ENCODE data around the gene CTNND2. TPM values are rescaled to one million over a fixed set of nuclear protein-coding genes. Genes with fewer than 3 reads are reported as not detected.

CTNND2 gene
- total RNA-seq, 2 experiments from 2014 or later = not detected

DNA sequence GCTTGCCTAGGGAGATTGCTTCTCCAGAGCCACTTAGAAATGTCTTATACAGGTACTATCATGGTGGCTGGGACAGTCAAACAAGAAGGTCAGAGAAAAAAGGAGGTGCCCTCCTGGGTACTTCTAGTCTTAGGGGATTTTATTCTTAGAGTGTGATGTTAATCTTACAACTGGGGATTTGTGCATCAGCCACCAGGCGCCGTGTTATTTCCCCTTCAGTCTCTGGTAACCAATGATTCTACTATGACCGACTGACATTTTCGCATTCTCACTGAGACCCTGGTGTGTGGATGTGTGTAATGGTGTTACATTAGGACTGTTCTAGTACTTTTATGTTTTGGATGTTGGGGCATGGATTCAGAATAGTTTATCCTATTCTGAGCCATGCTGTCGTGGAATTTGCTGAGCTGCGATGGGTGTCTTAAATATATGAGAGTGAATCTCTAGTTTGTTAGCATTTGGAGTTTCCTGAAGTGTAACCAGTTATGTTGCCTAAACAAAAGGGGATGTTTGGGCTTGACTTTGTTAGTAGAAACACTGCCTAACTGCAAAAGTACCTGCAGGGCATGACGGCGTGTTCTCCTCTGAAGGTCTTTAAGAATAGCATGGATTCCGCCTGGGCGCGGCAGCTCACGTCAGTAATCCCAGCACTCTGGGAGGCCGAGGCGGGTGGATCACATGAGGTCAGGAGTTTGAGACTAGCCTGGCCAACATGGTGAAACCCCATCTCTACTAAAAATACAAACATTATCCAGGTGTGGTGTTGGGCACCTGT is 968.0 kb downstream of the CTNND2 start:
- Mint-ChIP-seq H3K27me3 (no peaks in the 10 kb centered on the region), H3K9me3 (no peaks in the 10 kb centered on the region), H3K27ac (no peak overlapping the region), H3K4me1 (no peaks in the 10 kb centered on the region), H3K4me3 (no peak overlapping the region), H3K36me3 (ENCODE audit: low read depth) (no peaks in the 10 kb centered on the region)
- ChIA-PET CTCF (no interaction called here), POLR2A (no interaction called here)
- no peak for DNase-seq

DNA sequence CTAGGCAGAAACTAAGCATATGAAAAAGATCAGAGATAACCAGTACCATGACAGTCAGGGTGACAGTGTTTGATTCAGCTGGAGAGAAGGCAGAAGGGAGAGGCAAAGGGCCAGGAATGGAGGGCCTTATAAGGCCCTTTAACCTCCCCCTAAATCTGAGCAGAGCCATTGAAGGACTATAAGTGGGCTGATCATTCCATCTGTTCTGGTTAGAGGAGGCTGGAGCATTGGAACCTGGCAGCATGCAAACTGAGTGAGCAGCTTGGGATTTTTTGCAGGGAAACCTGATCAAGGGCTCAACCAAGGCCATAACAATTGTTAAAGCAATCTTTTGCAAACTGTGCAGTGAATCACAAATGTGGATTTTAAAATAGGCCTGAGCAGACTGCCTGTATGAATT is 968.7 kb downstream of the CTNND2 start:
- CTCF ChIA-PET = no interaction called here
- Mint-ChIP-seq H3K4me1 (no peaks in the 10 kb centered on the region), H3K4me3 (no peak overlapping the region), H3K27me3 (no peaks in the 10 kb centered on the region), H3K36me3 (ENCODE audit: low read depth) (no peaks in the 10 kb centered on the region), H3K9me3 (no peaks in the 10 kb centered on the region), H3K27ac (no peak overlapping the region)
- POLR2A ChIA-PET = no interaction called here
- no peak for DNase-seq

DNA sequence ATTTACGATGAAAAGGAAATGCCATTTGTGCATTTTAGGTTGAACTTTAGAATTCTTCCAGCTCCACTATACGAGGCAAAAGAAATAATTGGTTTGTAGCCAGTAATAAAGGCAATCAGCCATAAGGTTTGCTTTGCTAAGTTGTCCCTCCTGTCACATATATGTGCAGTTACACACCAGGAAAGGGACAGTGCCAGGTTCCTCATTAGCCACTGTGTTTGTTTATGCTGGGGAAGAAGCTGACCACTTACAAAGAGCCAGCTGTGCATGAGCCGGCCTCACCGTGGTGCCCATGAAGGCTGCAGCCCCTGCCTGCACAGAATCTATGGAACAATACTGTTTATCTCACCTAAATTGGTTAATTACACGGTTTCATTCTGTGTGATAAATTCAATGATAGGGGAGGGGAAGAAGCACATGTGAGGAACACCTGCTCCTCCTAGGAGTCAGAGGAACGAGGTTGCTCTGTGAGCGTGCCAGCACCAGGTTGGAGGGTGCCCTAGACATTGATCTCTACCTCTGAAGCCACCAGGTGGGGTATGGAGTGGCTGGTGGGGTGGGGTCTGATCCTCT is 969.4 kb downstream of the CTNND2 start:
- H3K4me1 Mint-ChIP-seq = no peaks in the 10 kb centered on the region
- no peak overlapping the region for H3K4me3 Mint-ChIP-seq
- H3K27me3 Mint-ChIP-seq = no peaks in the 10 kb centered on the region
- CTCF ChIA-PET = no interaction called here
- H3K9me3 Mint-ChIP-seq = peaks cover 3% of the 10 kb centered on the region
- no peak overlapping the region for H3K27ac Mint-ChIP-seq
- no peaks in the 10 kb centered on the region for H3K36me3 Mint-ChIP-seq (ENCODE audit: low read depth)
- no peak for DNase-seq
- POLR2A ChIA-PET = no interaction called here

DNA sequence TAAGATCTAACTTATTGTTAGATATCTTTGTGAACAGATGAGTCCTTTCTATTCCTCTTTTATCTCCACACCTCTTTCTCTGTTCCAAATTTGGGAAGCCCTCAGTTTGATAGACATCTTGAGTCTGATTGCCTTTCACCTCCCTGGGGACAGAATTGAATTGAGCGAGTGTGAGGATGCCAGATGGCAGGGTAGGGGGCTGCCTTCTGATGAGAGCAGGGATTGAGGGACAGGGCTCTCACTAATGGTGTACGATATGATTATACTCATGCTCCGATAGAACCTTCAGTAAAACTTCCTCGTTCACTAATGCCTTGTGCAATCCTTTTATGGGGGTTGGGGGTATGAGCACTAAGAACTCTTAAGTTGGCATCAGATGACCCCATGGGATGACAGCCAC is 971.1 kb downstream of the CTNND2 start:
- Mint-ChIP-seq H3K27ac (no peak overlapping the region), H3K36me3 (ENCODE audit: low read depth) (no peaks in the 10 kb centered on the region), H3K27me3 (no peaks in the 10 kb centered on the region), H3K4me1 (no peaks in the 10 kb centered on the region), H3K4me3 (no peak overlapping the region), H3K9me3 (peaks cover 3% of the 10 kb centered on the region)
- ChIA-PET POLR2A (no interaction called here), CTCF (no interaction called here)
- DNase-seq = no peak

DNA sequence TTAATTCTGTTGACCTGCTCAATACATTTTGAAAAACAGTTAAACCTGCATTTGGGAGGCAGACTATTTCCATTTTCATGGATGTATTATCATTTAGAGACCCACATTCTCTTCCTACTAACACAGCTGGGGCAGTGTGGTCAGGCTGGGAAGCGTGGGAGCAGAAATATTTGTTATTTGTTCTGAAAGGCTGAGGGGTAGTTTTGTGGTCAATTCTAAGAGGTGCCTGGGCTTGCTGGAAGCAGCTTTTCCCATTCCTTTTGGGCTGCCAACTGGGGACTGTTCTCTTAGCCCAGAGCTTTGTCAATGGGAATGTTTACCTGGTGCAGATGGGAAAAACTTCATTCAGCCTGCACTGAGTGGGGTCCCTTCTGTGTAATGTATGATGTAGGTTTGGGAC is 971.8 kb downstream of the CTNND2 start:
- Mint-ChIP-seq H3K4me1 (no peaks in the 10 kb centered on the region), H3K36me3 (ENCODE audit: low read depth) (no peaks in the 10 kb centered on the region), H3K27me3 (no peaks in the 10 kb centered on the region), H3K4me3 (no peak overlapping the region), H3K9me3 (peaks cover 3% of the 10 kb centered on the region), H3K27ac (no peak overlapping the region)
- ChIA-PET POLR2A (no interaction called here), CTCF (no interaction called here)
- no peak for DNase-seq

DNA sequence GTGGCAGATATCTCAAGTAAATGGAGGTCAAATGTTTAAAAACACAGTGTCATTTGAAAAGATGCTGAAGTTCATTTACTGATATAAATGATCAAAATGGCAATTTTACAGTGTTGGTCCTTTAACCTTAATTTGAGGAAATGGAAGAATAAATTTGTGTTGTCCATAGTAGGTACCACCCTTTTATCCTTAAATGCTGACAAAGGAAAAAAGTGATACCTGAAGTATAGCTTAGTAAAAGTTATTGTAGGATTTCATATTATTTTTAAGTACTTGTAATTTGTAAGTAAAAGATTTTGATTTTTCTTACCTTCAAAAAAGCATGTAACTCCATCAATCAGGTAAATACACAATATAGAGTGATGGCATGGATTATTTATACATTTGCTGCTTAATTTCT is 976.6 kb downstream of the CTNND2 start:
- no peak for DNase-seq
- no peaks in the 10 kb centered on the region for H3K4me1 Mint-ChIP-seq
- H3K4me3 Mint-ChIP-seq = no peak overlapping the region
- no peak overlapping the region for H3K27ac Mint-ChIP-seq
- POLR2A ChIA-PET = no interaction called here
- H3K9me3 Mint-ChIP-seq = peaks cover 4% of the 10 kb centered on the region
- no peaks in the 10 kb centered on the region for H3K36me3 Mint-ChIP-seq (ENCODE audit: low read depth)
- CTCF ChIA-PET = no interaction called here
- H3K27me3 Mint-ChIP-seq = no peaks in the 10 kb centered on the region

- peaks cover 6% of the 10 kb centered on the region for H3K27me3 Mint-ChIP-seq
- no peak overlapping the region for H3K4me3 Mint-ChIP-seq
- no peak for DNase-seq
- peaks cover 4% of the 10 kb centered on the region for H3K9me3 Mint-ChIP-seq
- no peak overlapping the region for H3K27ac Mint-ChIP-seq
- H3K4me1 Mint-ChIP-seq = no peaks in the 10 kb centered on the region
- ChIA-PET CTCF (no interaction called here), POLR2A (no interaction called here)
- H3K36me3 Mint-ChIP-seq (ENCODE audit: low read depth) = no peaks in the 10 kb centered on the region
These were observed 980.9 kb downstream of the CTNND2 start for GRCh38 chr5:10923310-10923709.

All from activated CD4-positive, alpha-beta memory T cell treated with anti-CD3 and anti-CD28 coated beads, Interleukin-2, amount 10 ng/mL, durations not matched to agents 7 days and 5 days (primary cell).